DOHH2 (cell line): Measurements from ENCODE around the gene JPH2.

Experiments used
- CTCF ChIP-seq: fragments of 200-600 bp; sonication (generic); IDR thresholded peaks from one replicate; pipeline ENCODE4 v1.5.1; 2014; ENCODE audit warnings: antibody characterized with exemption, mild to moderate bottlenecking, low read depth, low read length; ENCODE audit not compliant: poor library complexity, severe bottlenecking
- EZH2phosphoT487 ChIP-seq: fragments of 200-600 bp; sonication (generic); IDR thresholded peaks from 2 replicates; pipeline ENCODE4 v1.6.1; 2017; ENCODE audit warnings: borderline replicate concordance, mild to moderate bottlenecking, antibody characterized with exemption, low read length, moderate library complexity, mixed read lengths

- TF ChIP-seq CTCF (no peak), EZH2phosphoT487 (no peak)
Measured at GRCh38 chr20:44087051-44087856, 99.7 kb downstream of the JPH2 start.
